K562 treated with DMSO at 1 percent for 12 hours (cell line): ENCODE results near the gene HIBCH. TPM values are rescaled to one million over a fixed set of nuclear protein-coding genes. Genes with fewer than 3 reads are reported as not detected.

Experiments
- total RNA-seq: library from RNA; unstranded; fragments of 300-600 nt; gene quantifications from 2 replicates; pipeline ENCODE4 v1.2.3, GENCODE V29; 2022; ENCODE audit not compliant: insufficient read depth

HIBCH gene, protein sequence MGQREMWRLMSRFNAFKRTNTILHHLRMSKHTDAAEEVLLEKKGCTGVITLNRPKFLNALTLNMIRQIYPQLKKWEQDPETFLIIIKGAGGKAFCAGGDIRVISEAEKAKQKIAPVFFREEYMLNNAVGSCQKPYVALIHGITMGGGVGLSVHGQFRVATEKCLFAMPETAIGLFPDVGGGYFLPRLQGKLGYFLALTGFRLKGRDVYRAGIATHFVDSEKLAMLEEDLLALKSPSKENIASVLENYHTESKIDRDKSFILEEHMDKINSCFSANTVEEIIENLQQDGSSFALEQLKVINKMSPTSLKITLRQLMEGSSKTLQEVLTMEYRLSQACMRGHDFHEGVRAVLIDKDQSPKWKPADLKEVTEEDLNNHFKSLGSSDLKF
- total RNA-seq = 9.6 and 21.0 TPM in 2 replicates

DNA sequence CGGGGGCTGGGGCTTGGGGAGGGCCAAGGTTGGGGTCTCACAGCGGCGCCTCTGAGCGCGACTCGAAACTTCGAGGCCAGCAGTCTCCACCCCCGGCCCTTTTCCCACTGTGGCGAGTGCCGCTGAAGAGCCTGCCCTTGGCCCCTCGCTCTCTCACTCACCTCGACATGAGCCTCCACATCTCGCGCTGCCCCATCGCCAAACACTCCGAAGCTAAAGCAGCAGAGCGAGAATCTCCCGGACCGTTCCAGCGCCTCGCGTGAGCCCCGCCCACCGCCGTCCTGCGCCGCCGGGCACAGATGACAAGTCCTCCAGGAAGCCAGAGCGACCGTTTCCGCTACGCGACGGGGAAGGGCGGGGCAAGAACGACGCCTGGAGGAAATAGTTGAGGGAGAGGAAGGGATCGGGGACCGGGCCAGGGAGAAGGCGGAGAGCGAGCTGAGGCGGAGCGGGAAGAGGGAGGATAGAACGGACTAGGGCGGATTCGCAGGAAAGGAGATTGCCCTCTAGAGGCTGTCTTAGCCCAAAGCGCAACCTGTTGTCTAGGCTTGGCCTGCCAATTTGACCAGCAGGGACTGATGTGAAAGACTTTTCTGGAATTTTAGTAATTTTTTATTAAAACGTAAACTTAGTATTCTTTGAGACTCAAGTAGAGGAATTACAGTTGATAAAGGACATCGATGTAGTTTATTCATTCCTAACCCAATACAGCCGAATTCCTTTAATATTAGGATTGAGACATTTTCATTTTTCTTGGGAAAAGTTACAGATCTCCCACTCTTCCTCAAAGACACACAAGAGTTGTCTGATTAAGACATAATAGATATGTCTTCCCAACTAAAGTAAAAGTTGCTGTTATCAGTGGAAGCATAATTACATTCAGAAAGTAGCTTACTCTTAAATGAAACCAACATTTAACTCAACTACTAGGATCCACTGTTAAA is at the start of gene HIBCH:
Gene HIBCH (minus strand): TSS at position 272 of the 944 bp plus-strand sequence. CDS start 76 bp downstream, at position 196.

DNA sequence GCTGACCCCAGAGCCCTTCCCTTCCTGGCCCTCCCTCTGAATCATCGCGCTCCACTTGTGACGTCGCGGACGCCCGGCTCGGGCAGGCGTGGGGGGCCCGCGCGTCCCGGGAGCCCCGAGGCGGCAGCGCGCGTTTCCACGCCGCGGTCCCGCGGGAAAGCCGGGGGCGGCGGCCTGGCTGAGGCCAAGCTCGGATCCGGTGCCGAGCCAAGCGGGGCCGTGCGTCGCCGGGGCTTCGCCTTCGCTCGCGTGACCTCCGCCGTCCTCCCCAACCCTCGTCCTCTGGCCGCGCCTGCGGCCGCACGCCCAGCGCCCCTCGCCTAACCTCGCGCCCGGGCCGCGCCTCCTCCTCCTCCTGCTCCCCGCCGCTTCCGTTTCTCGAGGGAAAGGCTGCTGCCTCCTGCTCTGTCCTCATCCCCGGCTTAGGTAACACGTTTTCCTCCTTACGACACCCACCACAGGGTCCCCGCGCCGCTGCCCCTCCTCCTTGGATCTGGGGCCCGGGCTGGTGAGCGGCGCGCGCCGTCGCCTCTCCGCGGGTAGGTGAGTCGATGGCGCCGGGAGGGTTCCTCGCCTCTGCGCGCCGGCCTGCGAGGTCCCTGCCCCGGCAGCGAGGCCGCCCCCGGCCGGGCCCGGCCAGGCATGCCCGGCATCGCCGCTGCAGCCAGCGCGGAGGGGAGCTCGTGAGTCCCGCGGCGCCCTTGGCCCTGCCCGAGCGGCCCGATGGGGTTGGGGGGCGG is 24.1 kb upstream of the HIBCH start, which contains the start of gene INPP1:
Gene INPP1 (plus strand): TSS at position 54 of the 740 bp plus-strand sequence. CDS start 16,514 bp downstream, outside the sequence.

Other genes with a start within 250 kb of the HIBCH start
- gene INPP1, start 23.8 kb upstream of the HIBCH start, total RNA-seq = 1.2 and 2.5 TPM in 2 replicates
- gene MFSD6, start 88.5 kb upstream of the HIBCH start, total RNA-seq = 4.5 and 22.9 TPM in 2 replicates
- 0.65 and 5.4 TPM in 2 replicates for gene NEMP2, start 214.9 kb upstream of the HIBCH start, total RNA-seq